Measurements from ENCODE around the gene SAMD11. TPM values are rescaled to one million over a fixed set of nuclear protein-coding genes. Genes with fewer than 3 reads are reported as not detected.

SAMD11 gene
- total and polyA plus RNA-seq, 4 donors, result 0.51 to 4.1 (median 1.3) TPM

- no peaks in the 10 kb centered on the region for H3K9me3 ChIP-seq (ENCODE audit: control insufficient read depth in 4 of 4, low read length in 3 of 4)
- no peak overlapping the region for H3K9ac ChIP-seq (ENCODE audit: low read depth in 1 of 2, low read length in 2 of 2)
- no peak for DNase-seq (ENCODE audit: low spot score)
- H3K4me1 ChIP-seq (ENCODE audit: control insufficient read depth in 4 of 4, insufficient read depth in 4 of 4, low read length in 3 of 4), result peaks cover 0 to 3% (median 1%) of the 10 kb centered on the region in 4 donors
- 12% methylated on average over 53 of the region's 53 CpGs for WGBS
- no peaks in the 10 kb centered on the region for H3K36me3 ChIP-seq (ENCODE audit: control insufficient read depth in 4 of 4, insufficient read depth in 3 of 4, low read depth in 1 of 4, low read length in 3 of 4)
- H3K27me3 ChIP-seq (ENCODE audit: control insufficient read depth in 4 of 4, insufficient read depth in 4 of 4, low read length in 3 of 4), result peaks cover 0 to 2% (median 0%) of the 10 kb centered on the region in 4 donors
- no peak overlapping the region for H3K4me3 ChIP-seq (ENCODE audit: low read depth in 1 of 3, low read length in 3 of 3)
- TF ChIP-seq, protein P1, sequence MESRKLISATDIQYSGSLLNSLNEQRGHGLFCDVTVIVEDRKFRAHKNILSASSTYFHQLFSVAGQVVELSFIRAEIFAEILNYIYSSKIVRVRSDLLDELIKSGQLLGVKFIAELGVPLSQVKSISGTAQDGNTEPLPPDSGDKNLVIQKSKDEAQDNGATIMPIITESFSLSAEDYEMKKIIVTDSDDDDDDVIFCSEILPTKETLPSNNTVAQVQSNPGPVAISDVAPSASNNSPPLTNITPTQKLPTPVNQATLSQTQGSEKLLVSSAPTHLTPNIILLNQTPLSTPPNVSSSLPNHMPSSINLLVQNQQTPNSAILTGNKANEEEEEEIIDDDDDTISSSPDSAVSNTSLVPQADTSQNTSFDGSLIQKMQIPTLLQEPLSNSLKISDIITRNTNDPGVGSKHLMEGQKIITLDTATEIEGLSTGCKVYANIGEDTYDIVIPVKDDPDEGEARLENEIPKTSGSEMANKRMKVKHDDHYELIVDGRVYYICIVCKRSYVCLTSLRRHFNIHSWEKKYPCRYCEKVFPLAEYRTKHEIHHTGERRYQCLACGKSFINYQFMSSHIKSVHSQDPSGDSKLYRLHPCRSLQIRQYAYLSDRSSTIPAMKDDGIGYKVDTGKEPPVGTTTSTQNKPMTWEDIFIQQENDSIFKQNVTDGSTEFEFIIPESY (IDR thresholded peaks at IDR 0.05), result no peak
- TF ChIP-seq, protein P2, sequence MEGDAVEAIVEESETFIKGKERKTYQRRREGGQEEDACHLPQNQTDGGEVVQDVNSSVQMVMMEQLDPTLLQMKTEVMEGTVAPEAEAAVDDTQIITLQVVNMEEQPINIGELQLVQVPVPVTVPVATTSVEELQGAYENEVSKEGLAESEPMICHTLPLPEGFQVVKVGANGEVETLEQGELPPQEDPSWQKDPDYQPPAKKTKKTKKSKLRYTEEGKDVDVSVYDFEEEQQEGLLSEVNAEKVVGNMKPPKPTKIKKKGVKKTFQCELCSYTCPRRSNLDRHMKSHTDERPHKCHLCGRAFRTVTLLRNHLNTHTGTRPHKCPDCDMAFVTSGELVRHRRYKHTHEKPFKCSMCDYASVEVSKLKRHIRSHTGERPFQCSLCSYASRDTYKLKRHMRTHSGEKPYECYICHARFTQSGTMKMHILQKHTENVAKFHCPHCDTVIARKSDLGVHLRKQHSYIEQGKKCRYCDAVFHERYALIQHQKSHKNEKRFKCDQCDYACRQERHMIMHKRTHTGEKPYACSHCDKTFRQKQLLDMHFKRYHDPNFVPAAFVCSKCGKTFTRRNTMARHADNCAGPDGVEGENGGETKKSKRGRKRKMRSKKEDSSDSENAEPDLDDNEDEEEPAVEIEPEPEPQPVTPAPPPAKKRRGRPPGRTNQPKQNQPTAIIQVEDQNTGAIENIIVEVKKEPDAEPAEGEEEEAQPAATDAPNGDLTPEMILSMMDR (IDR thresholded peaks at IDR 0.05; ENCODE audit: low read depth, low read length, missing input control), result no peak
- TF ChIP-seq TAF1 (conservative IDR thresholded peaks at IDR 0.05) (no peak), HNF4G (IDR thresholded peaks at IDR 0.05) (no peak), SP1 (IDR thresholded peaks at IDR 0.05) (no peak), FOXA1 (IDR thresholded peaks at IDR 0.05) (no peak), YY1 (IDR thresholded peaks at IDR 0.05) (no peak)
- TF ChIP-seq, protein P3, sequence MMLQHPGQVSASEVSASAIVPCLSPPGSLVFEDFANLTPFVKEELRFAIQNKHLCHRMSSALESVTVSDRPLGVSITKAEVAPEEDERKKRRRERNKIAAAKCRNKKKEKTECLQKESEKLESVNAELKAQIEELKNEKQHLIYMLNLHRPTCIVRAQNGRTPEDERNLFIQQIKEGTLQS (IDR thresholded peaks at IDR 0.05), result no peak
- H3K27ac ChIP-seq (ENCODE audit: low read depth in 1 of 2, low read length in 2 of 2), result no peak overlapping the region
Observed at GRCh38 chr1:909861-910310, 13.8 kb upstream of the SAMD11 start.

DNA sequence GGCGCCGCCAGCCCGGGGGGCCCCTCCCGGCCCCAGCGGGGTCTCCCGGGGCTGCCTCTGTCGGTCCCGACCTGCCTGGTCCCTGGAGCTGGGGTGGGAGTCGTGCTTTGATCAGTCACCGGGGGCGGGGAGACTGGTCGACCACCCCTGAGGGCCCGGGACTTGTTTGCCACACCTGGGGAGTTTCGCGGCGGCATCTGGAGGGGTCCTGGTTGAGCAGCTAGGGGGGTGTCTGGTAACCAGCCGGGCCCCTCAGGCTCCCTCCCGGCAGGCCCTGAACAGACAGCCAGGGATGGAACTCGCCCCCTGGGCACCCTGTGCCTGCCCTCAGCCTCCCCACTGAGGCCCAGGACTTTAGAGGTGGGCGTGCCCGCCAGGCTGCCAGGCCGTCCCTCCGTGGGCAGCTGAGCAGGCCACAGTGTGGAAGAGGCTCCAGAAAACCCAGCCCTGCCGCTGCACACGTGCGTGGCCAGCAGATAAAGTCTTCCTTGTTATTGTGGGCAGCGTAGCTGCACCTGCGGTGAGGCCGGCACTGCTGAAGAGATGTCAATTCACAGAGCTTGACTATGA, 13.3 kb upstream of the SAMD11 start:
- Histone ChIP-seq H3K9ac (ENCODE audit: low read depth in 1 of 2, low read length in 2 of 2) (no peak overlapping the region), H3K4me3 (ENCODE audit: low read depth in 1 of 3, low read length in 3 of 3) (no peak overlapping the region), H3K9me3 (ENCODE audit: control insufficient read depth in 4 of 4, low read length in 3 of 4) (no peaks in the 10 kb centered on the region), H3K27me3 (ENCODE audit: control insufficient read depth in 4 of 4, insufficient read depth in 4 of 4, low read length in 3 of 4) (peaks cover 0 to 2% (median 0%) of the 10 kb centered on the region in 4 donors), H3K4me1 (ENCODE audit: control insufficient read depth in 4 of 4, insufficient read depth in 4 of 4, low read length in 3 of 4) (peaks cover 0 to 2% (median 0%) of the 10 kb centered on the region in 4 donors), H3K27ac (ENCODE audit: low read depth in 1 of 2, low read length in 2 of 2) (no peak overlapping the region), H3K36me3 (ENCODE audit: control insufficient read depth in 4 of 4, insufficient read depth in 3 of 4, low read depth in 1 of 4, low read length in 3 of 4) (no peaks in the 10 kb centered on the region)
- WGBS, result 38% methylated on average over 29 of the region's 29 CpGs
- TF ChIP-seq JUND (IDR thresholded peaks at IDR 0.05) (no peak), SP1 (IDR thresholded peaks at IDR 0.05) (no peak), TAF1 (conservative IDR thresholded peaks at IDR 0.05) (no peak), FOXA2 (IDR thresholded peaks at IDR 0.05) (no peak), REST (IDR thresholded peaks at IDR 0.05) (no peak), GABPA (IDR thresholded peaks at IDR 0.05 in 1 of 2, conservative IDR thresholded peaks at IDR 0.05 in 1 of 2) (no peak), EGR1 (IDR thresholded peaks at IDR 0.05; ENCODE audit: low read depth in 2 of 2) (no peak)
- TF ChIP-seq, protein P1 (IDR thresholded peaks at IDR 0.05), result no peak
- no peak for DNase-seq (ENCODE audit: low spot score)
